ENCODE results near the gene SCG2. TPM values are rescaled to one million over a fixed set of nuclear protein-coding genes. Genes with fewer than 3 reads are reported as not detected.
A peak's percentile ranks its signal among the peaks of the same experiment; 100 is the strongest.

Gene SCG2
- total and polyA plus RNA-seq, 12 donors, result 0.04 to 0.86 (median 0.18) TPM; not detected in 4

GRCh38 chr2:223612501-223612900 is 10.3 kb upstream of the SCG2 start:
- no peak for TF ChIP-seq CTCF (IDR thresholded peaks at IDR 0.05)
- H3K27me3 ChIP-seq, result peaks cover 0 to 45% (median 8%) of the 10 kb centered on the region in 7 donors
- ATAC-seq, result peak in 5 of 8 donors; percentile 3 to 50 (median 20)
- intact Hi-C loops (cut with DNase I), result no loop called here
- H3K27ac ChIP-seq, result peak overlapping the region in 8 of 10 donors; percentile 29 to 81 (median 66)
- H3K4me1 ChIP-seq, result peaks cover 0 to 12% (median 0%) of the 10 kb centered on the region in 9 donors
- 51 to 56% methylated on average over 5 of the region's 5 CpGs for WGBS, 2 donors
- H3K9me3 ChIP-seq, result no peaks in the 10 kb centered on the region
- H3K36me3 ChIP-seq, result no peaks in the 10 kb centered on the region
- DNase-seq, result no peak
- peak overlapping the region in 7 of 10 donors; percentile 6 to 46 (median 33) for H3K4me3 ChIP-seq

GRCh38 chr2:223611061-223611460 is 8.9 kb upstream of the SCG2 start:
- ATAC-seq, result no peak
- intact Hi-C loops (cut with DNase I), result no loop called here
- no peak overlapping the region for H3K27ac ChIP-seq
- no peaks in the 10 kb centered on the region for H3K9me3 ChIP-seq
- 87 to 93% methylated on average over 2 of the region's 2 CpGs for WGBS, 2 donors
- H3K4me1 ChIP-seq, result peaks cover 0 to 12% (median 0%) of the 10 kb centered on the region in 9 donors
- TF ChIP-seq CTCF (IDR thresholded peaks at IDR 0.05), result no peak
- no peak overlapping the region for H3K4me3 ChIP-seq
- no peaks in the 10 kb centered on the region for H3K36me3 ChIP-seq
- DNase-seq, result no peak
- peaks cover 0 to 45% (median 8%) of the 10 kb centered on the region in 7 donors for H3K27me3 ChIP-seq

GRCh38 chr2:223607476-223607875 is 5.3 kb upstream of the SCG2 start:
- Histone ChIP-seq H3K27me3 (peaks cover 0 to 14% (median 0%) of the 10 kb centered on the region in 7 donors), H3K27ac (no peak overlapping the region), H3K9me3 (no peaks in the 10 kb centered on the region), H3K4me1 (peaks cover 0 to 6% (median 0%) of the 10 kb centered on the region in 9 donors), H3K4me3 (no peak overlapping the region), H3K36me3 (no peaks in the 10 kb centered on the region)
- intact Hi-C loops (cut with DNase I), result loop anchor here in 1 of 10 donors (5.0 kb wide), 1 partner anchor 150 kb away; no protein-coding TSS in a partner anchor
- WGBS, 2 donors, result 78 to 80% methylated on average over 5 of the region's 5 CpGs
- DNase-seq (no peak), ATAC-seq (no peak)
- no peak for TF ChIP-seq CTCF (IDR thresholded peaks at IDR 0.05)

- H3K27me3 ChIP-seq, result peaks cover 0 to 9% (median 0%) of the 10 kb centered on the region in 7 donors
- 17 to 41% methylated on average over 1 of the region's 1 CpG for WGBS, 2 donors
- intact Hi-C loops (cut with DNase I), result loop anchor here in 1 of 10 donors (5.0 kb wide), 1 partner anchor 150 kb away; no protein-coding TSS in a partner anchor
- no peaks in the 10 kb centered on the region for H3K36me3 ChIP-seq
- TF ChIP-seq CTCF (IDR thresholded peaks at IDR 0.05), result no peak
- peaks cover 0 to 11% (median 0%) of the 10 kb centered on the region in 9 donors for H3K4me1 ChIP-seq
- DNase-seq (no peak), ATAC-seq (no peak)
- no peak overlapping the region for H3K27ac ChIP-seq
- no peak overlapping the region for H3K4me3 ChIP-seq
- H3K9me3 ChIP-seq, result no peaks in the 10 kb centered on the region
Observed at GRCh38 chr2:223606946-223607345, 4.8 kb upstream of the SCG2 start.
